WTC11 (cell line): ENCODE data around the gene ZRANB1. TPM values are rescaled to one million over a fixed set of nuclear protein-coding genes. Genes with fewer than 3 reads are reported as not detected.
A peak's percentile ranks its signal among the peaks of the same experiment; 100 is the strongest.

Experiments used
- ATAC-seq: fragments of 200-7000 bp; cut with Tn5 transposase; 2 replicates; pipeline ENCODE4 v1.10.0; 2021; ENCODE audit warnings: mild to moderate bottlenecking, moderate library complexity
- CTCF ChIA-PET: fragments of 300-600 bp; sonication (Branson Sonifier 250); formaldehyde crosslinking; loops from one replicate; lab custom pipeline; 2021; ENCODE audit warnings: antibody characterized with exemption; lab: Charles Lee
- POLR2A ChIA-PET: fragments of 350-600 bp; sonication (Branson Sonifier 250); formaldehyde crosslinking; loops from one replicate; lab custom pipeline; 2021; ENCODE audit warnings: antibody characterized with exemption; lab: Charles Lee
- DNase-seq: peaks from one replicate; pipeline ENCODE4 v3.0.0; 2021; ENCODE audit warnings: low spot score
- H3K27ac Mint-ChIP-seq: 2 replicates; pipeline ENCODE4 v1.8.0; 2021; ENCODE audit warnings: mixed read lengths
- H3K27me3 Mint-ChIP-seq: 2 replicates; pipeline ENCODE4 v1.8.0; 2021; ENCODE audit warnings: low read depth, mild to moderate bottlenecking, moderate library complexity, mixed read lengths
- H3K36me3 Mint-ChIP-seq: 2 replicates; pipeline ENCODE4 v1.8.0; 2021; ENCODE audit warnings: mixed read lengths
- H3K4me1 Mint-ChIP-seq: 2 replicates; pipeline ENCODE4 v1.8.0; 2022; ENCODE audit warnings: mixed read lengths
- H3K4me3 Mint-ChIP-seq: 2 replicates; pipeline ENCODE4 v1.8.0; 2021; ENCODE audit warnings: mild to moderate bottlenecking, moderate library complexity, mixed read lengths
- H3K9me3 Mint-ChIP-seq: 2 replicates; pipeline ENCODE4 v1.8.0; 2021; ENCODE audit warnings: mixed read lengths
- E2F1 ChIP-seq: sonication (generic); formaldehyde crosslinking; IDR thresholded peaks from 2 replicates; pipeline ENCODE4 v1.8.0; 2022; ENCODE audit warnings: mild to moderate bottlenecking, missing genetic modification reagents
- ESRRA ChIP-seq: sonication (generic); formaldehyde crosslinking; IDR thresholded peaks from 2 replicates; pipeline ENCODE4 v1.8.1; 2022; ENCODE audit warnings: mild to moderate bottlenecking, missing genetic modification reagents, borderline replicate concordance
- FOXP4 ChIP-seq: sonication (generic); formaldehyde crosslinking; IDR thresholded peaks from 2 replicates; pipeline ENCODE4 v1.8.0; 2022; ENCODE audit warnings: mild to moderate bottlenecking, missing genetic modification reagents
- HMGA2 ChIP-seq: fragments of 250-450 bp; sonication (Bioruptor Pico); IDR thresholded peaks from 2 replicates; pipeline ENCODE4 v1.4.0; 2021; ENCODE audit warnings: mild to moderate bottlenecking, moderate library complexity
- MAX ChIP-seq: sonication (generic); formaldehyde crosslinking; IDR thresholded peaks from 2 replicates; pipeline ENCODE4 v1.8.0; 2022; ENCODE audit warnings: mild to moderate bottlenecking, missing genetic modification reagents
- NFYB ChIP-seq: sonication (generic); formaldehyde crosslinking; conservative IDR thresholded peaks from 2 replicates; pipeline ENCODE4 v1.8.0; 2022; ENCODE audit warnings: low read depth, missing genetic modification reagents
- ZNF121 ChIP-seq: sonication (generic); formaldehyde crosslinking; IDR thresholded peaks from 2 replicates; pipeline ENCODE4 v1.8.0; 2023; ENCODE audit warnings: missing genetic modification reagents
- ZNF232 ChIP-seq: sonication (generic); formaldehyde crosslinking; IDR thresholded peaks from 2 replicates; pipeline ENCODE4 v1.8.0; 2022; ENCODE audit warnings: mild to moderate bottlenecking, missing genetic modification reagents
- total RNA-seq: library from RNA; stranded (reverse); gene quantifications from 3 replicates; pipeline ENCODE4 v1.2.3, GENCODE V29; 2021
- TF ChIP-seq, protein P1 (sequence below): fragments of 250-450 bp; sonication (Bioruptor Pico); IDR thresholded peaks from 2 replicates; pipeline ENCODE4 v1.9.0; 2021; ENCODE audit warnings: mild to moderate bottlenecking
- TF ChIP-seq, protein P2 (sequence below): sonication (generic); formaldehyde crosslinking; IDR thresholded peaks from 2 replicates; pipeline ENCODE4 v1.8.0; 2023; ENCODE audit warnings: mild to moderate bottlenecking, missing genetic modification reagents

The ZRANB1 gene
- total RNA-seq, 1 experiment from 2014 or later: 15.9 TPM

DNA sequence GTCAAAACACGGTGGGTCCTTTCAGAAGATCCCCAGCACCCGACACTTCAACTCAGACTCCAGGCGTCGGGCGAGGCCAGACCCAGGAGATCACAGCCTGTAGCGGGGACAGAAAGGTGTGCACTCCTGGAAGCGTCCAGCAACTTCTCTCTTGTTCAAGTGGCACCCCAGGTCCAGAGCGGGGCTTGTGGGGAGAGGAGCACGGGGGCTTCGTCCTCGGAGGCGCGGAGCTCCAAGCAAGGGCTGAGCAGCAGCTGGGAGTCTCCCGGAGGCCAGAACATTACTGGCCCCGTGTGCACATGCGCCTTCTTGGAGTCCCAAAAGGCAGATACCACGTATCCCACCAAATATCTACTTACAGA lies 54.9 kb downstream of the ZRANB1 start (continued):
- TF ChIP-seq, protein P1, sequence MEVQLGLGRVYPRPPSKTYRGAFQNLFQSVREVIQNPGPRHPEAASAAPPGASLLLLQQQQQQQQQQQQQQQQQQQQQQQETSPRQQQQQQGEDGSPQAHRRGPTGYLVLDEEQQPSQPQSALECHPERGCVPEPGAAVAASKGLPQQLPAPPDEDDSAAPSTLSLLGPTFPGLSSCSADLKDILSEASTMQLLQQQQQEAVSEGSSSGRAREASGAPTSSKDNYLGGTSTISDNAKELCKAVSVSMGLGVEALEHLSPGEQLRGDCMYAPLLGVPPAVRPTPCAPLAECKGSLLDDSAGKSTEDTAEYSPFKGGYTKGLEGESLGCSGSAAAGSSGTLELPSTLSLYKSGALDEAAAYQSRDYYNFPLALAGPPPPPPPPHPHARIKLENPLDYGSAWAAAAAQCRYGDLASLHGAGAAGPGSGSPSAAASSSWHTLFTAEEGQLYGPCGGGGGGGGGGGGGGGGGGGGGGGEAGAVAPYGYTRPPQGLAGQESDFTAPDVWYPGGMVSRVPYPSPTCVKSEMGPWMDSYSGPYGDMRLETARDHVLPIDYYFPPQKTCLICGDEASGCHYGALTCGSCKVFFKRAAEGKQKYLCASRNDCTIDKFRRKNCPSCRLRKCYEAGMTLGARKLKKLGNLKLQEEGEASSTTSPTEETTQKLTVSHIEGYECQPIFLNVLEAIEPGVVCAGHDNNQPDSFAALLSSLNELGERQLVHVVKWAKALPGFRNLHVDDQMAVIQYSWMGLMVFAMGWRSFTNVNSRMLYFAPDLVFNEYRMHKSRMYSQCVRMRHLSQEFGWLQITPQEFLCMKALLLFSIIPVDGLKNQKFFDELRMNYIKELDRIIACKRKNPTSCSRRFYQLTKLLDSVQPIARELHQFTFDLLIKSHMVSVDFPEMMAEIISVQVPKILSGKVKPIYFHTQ (CRISPR knock-in tag): no peak

DNA sequence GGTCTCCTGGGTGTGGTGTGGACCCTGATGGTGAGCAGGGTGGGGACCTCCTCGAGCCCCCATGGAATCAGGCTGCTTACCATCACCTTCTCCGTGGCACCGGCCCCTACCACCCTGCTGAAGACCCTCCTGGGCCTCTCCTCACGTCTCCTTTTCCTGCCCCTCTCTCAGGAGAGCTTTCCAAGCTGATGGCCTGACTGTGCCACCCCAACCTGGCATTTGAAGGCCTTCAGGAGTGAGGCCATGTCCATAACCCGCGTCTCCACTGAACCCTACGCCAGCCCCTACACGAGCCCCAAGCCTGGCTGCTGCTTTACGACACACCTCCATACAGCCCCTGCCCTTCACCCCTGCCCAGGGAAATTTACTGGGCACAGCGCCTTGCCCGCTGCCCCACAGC lies 55.4 kb downstream of the ZRANB1 start:
- TF ChIP-seq, protein P2, sequence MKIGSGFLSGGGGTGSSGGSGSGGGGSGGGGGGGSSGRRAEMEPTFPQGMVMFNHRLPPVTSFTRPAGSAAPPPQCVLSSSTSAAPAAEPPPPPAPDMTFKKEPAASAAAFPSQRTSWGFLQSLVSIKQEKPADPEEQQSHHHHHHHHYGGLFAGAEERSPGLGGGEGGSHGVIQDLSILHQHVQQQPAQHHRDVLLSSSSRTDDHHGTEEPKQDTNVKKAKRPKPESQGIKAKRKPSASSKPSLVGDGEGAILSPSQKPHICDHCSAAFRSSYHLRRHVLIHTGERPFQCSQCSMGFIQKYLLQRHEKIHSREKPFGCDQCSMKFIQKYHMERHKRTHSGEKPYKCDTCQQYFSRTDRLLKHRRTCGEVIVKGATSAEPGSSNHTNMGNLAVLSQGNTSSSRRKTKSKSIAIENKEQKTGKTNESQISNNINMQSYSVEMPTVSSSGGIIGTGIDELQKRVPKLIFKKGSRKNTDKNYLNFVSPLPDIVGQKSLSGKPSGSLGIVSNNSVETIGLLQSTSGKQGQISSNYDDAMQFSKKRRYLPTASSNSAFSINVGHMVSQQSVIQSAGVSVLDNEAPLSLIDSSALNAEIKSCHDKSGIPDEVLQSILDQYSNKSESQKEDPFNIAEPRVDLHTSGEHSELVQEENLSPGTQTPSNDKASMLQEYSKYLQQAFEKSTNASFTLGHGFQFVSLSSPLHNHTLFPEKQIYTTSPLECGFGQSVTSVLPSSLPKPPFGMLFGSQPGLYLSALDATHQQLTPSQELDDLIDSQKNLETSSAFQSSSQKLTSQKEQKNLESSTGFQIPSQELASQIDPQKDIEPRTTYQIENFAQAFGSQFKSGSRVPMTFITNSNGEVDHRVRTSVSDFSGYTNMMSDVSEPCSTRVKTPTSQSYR: no peak
- TF ChIP-seq ESRRA (no peak), E2F1 (CRISPR knock-in tag) (no peak), HMGA2 (CRISPR knock-in tag) (no peak), NFYB (CRISPR knock-in tag) (no peak), MAX (CRISPR knock-in tag) (no peak), FOXP4 (CRISPR knock-in tag) (no peak)
- Mint-ChIP-seq H3K4me3 (no peak overlapping the region), H3K4me1 (no peaks in the 10 kb centered on the region), H3K9me3 (no peaks in the 10 kb centered on the region), H3K36me3 (peaks cover 63% of the 10 kb centered on the region), H3K27ac (peak overlapping the region; percentile 68; the same call in 1 of the 2 replicates), H3K27me3 (no peaks in the 10 kb centered on the region)
- DNase-seq: no peak
- ChIA-PET POLR2A (no interaction called here), CTCF (no interaction called here)
- no peak for ATAC-seq

- Mint-ChIP-seq H3K27ac (peak overlapping the region; percentile 68; the same call in 1 of the 2 replicates), H3K4me3 (no peak overlapping the region), H3K36me3 (peaks cover 60% of the 10 kb centered on the region), H3K9me3 (no peaks in the 10 kb centered on the region), H3K4me1 (no peaks in the 10 kb centered on the region), H3K27me3 (no peaks in the 10 kb centered on the region)
- ChIA-PET CTCF (no interaction called here), POLR2A (no interaction called here)
- TF ChIP-seq ZNF232 (CRISPR knock-in tag) (no peak), ZNF121 (CRISPR knock-in tag) (no peak)
- ATAC-seq (no peak), DNase-seq (no peak)
Observed at GRCh38 chr10:124997771-124998623, 56.1 kb downstream of the ZRANB1 start.
